Neutrophil (primary cell): ENCODE data around the gene EPHX1.
"Not testable (repeated sequence)": the region's sequence is repeated elsewhere in the genome, so short reads cannot be mapped to it uniquely, and the experiment has no call there.

Source experiments
- H3K27ac ChIP-seq: fragments of 200-600 bp; sonication (generic); 2 replicates; pipeline ENCODE4 v1.5.1; 2016; ENCODE audit warnings: mild to moderate bottlenecking, moderate library complexity
- H3K27me3 ChIP-seq: fragments of 200-600 bp; sonication (generic); 2 replicates; pipeline ENCODE4 v1.6.0; 2016; ENCODE audit warnings: mild to moderate bottlenecking
- H3K36me3 ChIP-seq: fragments of 200-600 bp; sonication (generic); 2 replicates; pipeline ENCODE4 v1.5.1; 2017
- H3K4me1 ChIP-seq, 2 experiments: fragments of 200-600 bp in 1 of 2; sonication (generic) in 1 of 2; 1 replicate in 1 of 2; 2 replicates in 1 of 2; pipeline versions ENCODE4 v1.5.1 to v1.6.1; 2013 to 2016; ENCODE audit warnings: low read depth in 1 of 2, low read length in 1 of 2, mild to moderate bottlenecking in 1 of 2, moderate library complexity in 1 of 2; ENCODE audit not compliant: control insufficient read depth in 1 of 2, insufficient read depth in 1 of 2
- H3K4me3 ChIP-seq, 2 experiments: fragments of 200-600 bp in 1 of 2; sonication (generic) in 1 of 2; 1 replicate in 1 of 2; 2 replicates in 1 of 2; pipeline ENCODE4 v1.5.1; 2013 to 2016; ENCODE audit warnings: low read depth in 1 of 2, low read length in 1 of 2, mild to moderate bottlenecking in 1 of 2, moderate library complexity in 1 of 2
- H3K9me3 ChIP-seq: fragments of 200-600 bp; sonication (generic); 2 replicates; pipeline ENCODE4 v1.5.1; 2016
- TF ChIP-seq, protein P1 (sequence below): fragments of 200-600 bp; sonication (generic); IDR thresholded peaks from 2 replicates; pipeline ENCODE4 v1.5.1; 2016; ENCODE audit warnings: antibody characterized with exemption

Gene EPHX1

DNA sequence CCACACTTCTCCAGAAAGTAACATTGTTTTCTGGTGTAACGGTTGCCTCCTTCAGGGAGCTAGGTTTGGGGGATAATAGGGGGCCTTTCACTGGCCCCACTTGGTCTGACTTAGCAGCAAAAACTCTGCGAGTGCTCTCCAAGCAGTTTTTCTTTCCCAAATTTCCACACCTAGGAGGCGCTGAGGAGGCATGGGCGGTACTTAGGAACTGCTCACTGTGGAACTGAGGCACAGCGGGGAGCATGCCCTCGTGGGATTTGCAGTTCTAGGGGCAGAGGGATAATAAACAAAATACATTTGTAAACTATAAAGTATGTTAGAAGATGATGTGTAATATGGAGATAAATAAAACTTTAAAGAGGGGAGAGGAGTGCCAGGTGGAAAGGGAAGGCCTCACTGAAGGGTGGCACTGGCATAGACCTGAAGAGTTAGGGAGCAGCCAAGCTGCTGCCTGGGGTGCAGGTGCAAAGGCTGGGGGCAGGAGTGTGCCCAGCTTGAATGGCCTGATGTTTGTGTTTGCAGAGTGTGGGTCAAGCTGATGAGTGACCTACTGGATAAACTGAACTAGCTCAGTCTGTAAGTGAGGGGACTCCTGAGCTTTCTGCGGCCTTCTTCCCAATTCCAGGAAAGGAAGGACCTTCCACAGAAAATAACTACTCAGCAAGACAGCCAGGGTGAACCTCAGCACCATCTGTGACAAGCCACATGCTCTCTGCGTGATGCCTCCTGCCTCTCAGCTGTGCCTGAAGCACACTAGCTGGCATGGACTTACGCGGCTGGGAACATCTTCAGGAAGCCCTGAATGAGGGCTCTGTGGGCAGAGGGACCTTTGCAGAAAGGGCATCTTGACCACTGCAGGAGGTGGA lies 1.9 kb downstream of the EPHX1 start:
- no peak overlapping the region for H3K27ac ChIP-seq
- H3K4me1 ChIP-seq = peaks cover 29 to 39% of the 10 kb centered on the region in 2 experiments
- H3K27me3 ChIP-seq = no peaks in the 10 kb centered on the region
- TF ChIP-seq, protein P1, sequence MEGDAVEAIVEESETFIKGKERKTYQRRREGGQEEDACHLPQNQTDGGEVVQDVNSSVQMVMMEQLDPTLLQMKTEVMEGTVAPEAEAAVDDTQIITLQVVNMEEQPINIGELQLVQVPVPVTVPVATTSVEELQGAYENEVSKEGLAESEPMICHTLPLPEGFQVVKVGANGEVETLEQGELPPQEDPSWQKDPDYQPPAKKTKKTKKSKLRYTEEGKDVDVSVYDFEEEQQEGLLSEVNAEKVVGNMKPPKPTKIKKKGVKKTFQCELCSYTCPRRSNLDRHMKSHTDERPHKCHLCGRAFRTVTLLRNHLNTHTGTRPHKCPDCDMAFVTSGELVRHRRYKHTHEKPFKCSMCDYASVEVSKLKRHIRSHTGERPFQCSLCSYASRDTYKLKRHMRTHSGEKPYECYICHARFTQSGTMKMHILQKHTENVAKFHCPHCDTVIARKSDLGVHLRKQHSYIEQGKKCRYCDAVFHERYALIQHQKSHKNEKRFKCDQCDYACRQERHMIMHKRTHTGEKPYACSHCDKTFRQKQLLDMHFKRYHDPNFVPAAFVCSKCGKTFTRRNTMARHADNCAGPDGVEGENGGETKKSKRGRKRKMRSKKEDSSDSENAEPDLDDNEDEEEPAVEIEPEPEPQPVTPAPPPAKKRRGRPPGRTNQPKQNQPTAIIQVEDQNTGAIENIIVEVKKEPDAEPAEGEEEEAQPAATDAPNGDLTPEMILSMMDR = no peak
- no peak overlapping the region for H3K4me3 ChIP-seq
- H3K9me3 ChIP-seq = no peaks in the 10 kb centered on the region
- H3K36me3 ChIP-seq = no peaks in the 10 kb centered on the region

DNA sequence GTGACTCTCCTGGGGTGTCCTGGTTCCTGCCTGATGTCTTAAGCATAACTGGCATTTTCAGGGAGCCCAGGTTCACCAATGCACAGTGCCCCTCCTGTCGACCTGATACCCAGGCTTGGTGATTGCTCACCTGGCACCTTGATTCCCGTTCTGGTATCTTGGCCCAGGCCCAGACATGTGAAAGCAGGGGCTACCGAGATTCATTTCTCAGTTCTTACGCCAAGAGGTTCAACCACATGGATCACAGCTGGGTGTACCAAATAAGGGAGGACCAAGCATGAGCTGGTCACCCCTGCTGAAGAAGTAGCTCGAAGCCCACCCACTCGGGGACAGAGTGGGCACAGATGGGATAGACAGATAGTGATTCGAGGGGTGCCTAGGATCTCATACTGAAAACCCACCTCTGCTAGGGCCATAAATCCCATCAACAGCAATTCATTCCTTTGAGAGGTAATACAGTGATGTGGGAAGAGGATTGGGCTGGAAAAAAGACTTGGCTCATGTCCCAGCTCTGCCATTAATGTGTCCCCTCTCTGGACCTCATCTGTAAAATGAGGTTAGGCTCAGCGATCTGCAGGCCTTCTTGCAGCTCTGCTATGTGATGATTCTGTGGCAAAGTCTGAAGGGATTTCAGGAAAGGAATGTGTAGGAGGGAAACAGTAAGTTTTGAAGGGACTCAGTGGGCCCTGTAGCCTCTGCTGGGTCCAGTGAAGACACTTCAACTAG lies 2.7 kb downstream of the EPHX1 start:
- TF ChIP-seq, protein P1 = no peak
- Histone ChIP-seq H3K9me3 (no peaks in the 10 kb centered on the region), H3K36me3 (no peaks in the 10 kb centered on the region), H3K27ac (peak overlapping the region; percentile 37), H3K4me1 (peaks cover 29 to 39% of the 10 kb centered on the region in 2 experiments), H3K4me3 (no peak overlapping the region), H3K27me3 (no peaks in the 10 kb centered on the region)

- TF ChIP-seq, protein P1 = no peak
- Histone ChIP-seq H3K4me3 (peak overlapping the region; percentile 19 to 23), H3K9me3 (no peaks in the 10 kb centered on the region), H3K4me1 (peaks cover 29 to 39% of the 10 kb centered on the region in 2 experiments), H3K27ac (peak overlapping the region; percentile 37), H3K36me3 (no peaks in the 10 kb centered on the region), H3K27me3 (no peaks in the 10 kb centered on the region)
These were observed 3.5 kb downstream of the EPHX1 start for GRCh38 chr1:225813214-225813964.

GRCh38 chr1:225814381-225814780 lies 4.5 kb downstream of the EPHX1 start:
- no peaks in the 10 kb centered on the region for H3K9me3 ChIP-seq
- TF ChIP-seq, protein P1 = no peak
- no peaks in the 10 kb centered on the region for H3K27me3 ChIP-seq
- no peaks in the 10 kb centered on the region for H3K36me3 ChIP-seq
- peak overlapping the region in 1 of 2 experiments; percentile 19 for H3K4me3 ChIP-seq
- peak overlapping the region; percentile 37 for H3K27ac ChIP-seq
- H3K4me1 ChIP-seq = peaks cover 29 to 39% of the 10 kb centered on the region in 2 experiments

- not testable (repeated sequence) for H3K36me3 ChIP-seq, H3K27me3 ChIP-seq, H3K4me3 ChIP-seq, H3K9me3 ChIP-seq, H3K27ac ChIP-seq
- H3K4me1 ChIP-seq = peaks cover 24 to 33% of the 10 kb centered on the region in 2 experiments
These were observed 5.2 kb downstream of the EPHX1 start for GRCh38 chr1:225815090-225815489.
